Endodermal cell (in vitro differentiated cells): ENCODE data around the gene GMPS. TPM values are rescaled to one million over a fixed set of nuclear protein-coding genes. Genes with fewer than 3 reads are reported as not detected.

ENCODE experiments used
- DNase-seq: peaks from one replicate; pipeline ENCODE4 v3.0.0-alpha.2; 2017
- H3K27ac ChIP-seq: 2 replicates; pipeline ENCODE4 v1.5.1; 2013; ENCODE audit warnings: mild to moderate bottlenecking, low read depth, low read length, moderate library complexity
- H3K27me3 ChIP-seq: 2 replicates; pipeline ENCODE4 v1.6.1; 2013; ENCODE audit warnings: mild to moderate bottlenecking, low read length, moderate library complexity; ENCODE audit not compliant: insufficient read depth, control insufficient read depth, poor library complexity, severe bottlenecking
- H3K36me3 ChIP-seq: 2 replicates; pipeline ENCODE4 v1.7.0; 2013; ENCODE audit warnings: mild to moderate bottlenecking, low read length, moderate library complexity; ENCODE audit not compliant: control insufficient read depth, insufficient read depth
- H3K4me1 ChIP-seq: one replicate; pipeline ENCODE4 v1.7.0; 2013; ENCODE audit warnings: low read length; ENCODE audit not compliant: control insufficient read depth, insufficient read depth
- H3K4me3 ChIP-seq: 2 replicates; pipeline ENCODE4 v1.5.1; 2013; ENCODE audit warnings: mild to moderate bottlenecking, low read length, moderate library complexity
- H3K9ac ChIP-seq: 2 replicates; pipeline ENCODE4 v1.6.1; 2013; ENCODE audit warnings: mild to moderate bottlenecking, low read length, moderate library complexity; ENCODE audit not compliant: poor library complexity, severe bottlenecking; ENCODE audit errors: extremely low read depth
- H3K9me3 ChIP-seq: 2 replicates; pipeline ENCODE4 v1.6.1; 2013; ENCODE audit warnings: mild to moderate bottlenecking, low read length, moderate library complexity; ENCODE audit not compliant: control insufficient read depth
- H3K27ac Mint-ChIP-seq: 2 replicates; pipeline ENCODE4 v1.8.0; 2020; ENCODE audit warnings: mixed read lengths
- H3K27me3 Mint-ChIP-seq: 2 replicates; pipeline ENCODE4 v1.8.0; 2021; ENCODE audit warnings: mild to moderate bottlenecking, mixed read lengths; ENCODE audit not compliant: insufficient read depth
- H3K36me3 Mint-ChIP-seq: 2 replicates; pipeline ENCODE4 v1.8.0; 2020; ENCODE audit warnings: low read depth, mixed read lengths
- H3K4me1 Mint-ChIP-seq: 2 replicates; pipeline ENCODE4 v1.8.0; 2020; ENCODE audit warnings: mixed read lengths
- H3K4me3 Mint-ChIP-seq: 2 replicates; pipeline ENCODE4 v1.8.0; 2020; ENCODE audit warnings: mild to moderate bottlenecking, moderate library complexity, mixed read lengths
- H3K9me3 Mint-ChIP-seq: 2 replicates; pipeline ENCODE4 v1.8.0; 2020; ENCODE audit warnings: mild to moderate bottlenecking, mixed read lengths
- WGBS, 2 experiments: methylation state at CpG; one replicate each; pipeline versions ENCODE4 v1.1.5 to v1.1.7; 2013; ENCODE audit warnings: missing lambda C conversion rate in 2 of 2, mixed read lengths in 1 of 2; ENCODE audit not compliant: insufficient coverage in 1 of 2, insufficient read length in 1 of 2; 5-methylcytosine and 5-hydroxymethylcytosine counted together
- total RNA-seq, 2 donors: library from RNA; stranded (reverse); fragmentation: NEBNext Ultra II Directional in 1 of 2; extraction: Animal tissue kit (Norgen Biotek cat#: 25700) in 1 of 2; gene quantifications; 2 replicates in 1 of 2; 3 replicates in 1 of 2; pipeline ENCODE4 v1.2.1, GENCODE V29; 2021
- TF ChIP-seq, protein P1 (sequence below): fragments of 200-600 bp; sonication (generic); conservative IDR thresholded peaks from 2 replicates; pipeline ENCODE4 v1.5.0; 2021; ENCODE audit warnings: antibody characterized with exemption, mild to moderate bottlenecking

Gene GMPS
- total RNA-seq, 2 donors from 2014 or later, result 112 to 138 TPM

DNA sequence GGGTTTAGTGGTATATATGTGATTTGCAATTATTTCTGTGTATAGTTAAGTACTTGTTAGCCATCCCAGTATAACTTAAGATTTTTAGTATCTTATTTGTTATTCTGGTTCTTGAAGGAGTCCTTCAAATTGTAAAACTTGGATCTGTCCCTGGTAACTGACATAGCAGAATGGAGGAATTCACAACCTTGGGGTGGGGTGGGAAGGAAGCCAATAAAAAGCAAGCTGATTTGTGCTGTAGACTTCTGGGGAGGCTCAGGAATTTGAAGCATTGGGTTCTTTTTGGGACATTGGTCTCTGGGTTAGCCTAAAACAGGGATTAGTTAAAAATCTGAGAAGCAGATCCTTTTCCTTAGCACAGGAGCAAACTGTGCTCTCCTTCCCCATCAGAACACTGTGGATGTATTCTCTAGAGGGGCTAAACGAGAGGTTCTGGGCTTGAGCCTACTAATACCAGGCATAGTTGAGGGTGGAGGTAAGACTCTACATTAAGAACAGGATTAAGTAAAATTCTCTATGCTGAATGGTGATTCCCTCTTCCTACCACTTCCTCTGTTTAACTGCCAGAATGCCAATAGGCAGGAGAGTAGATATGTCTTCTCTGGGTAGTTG, 42.2 kb downstream of the GMPS start:
- Histone ChIP-seq H3K4me3 (no peak overlapping the region), H3K4me1 (no peaks in the 10 kb centered on the region), H3K9me3 (no peaks in the 10 kb centered on the region), H3K27ac (no peak overlapping the region), H3K27me3 (no peaks in the 10 kb centered on the region), H3K9ac (no peak overlapping the region), H3K36me3 (peaks cover 80% of the 10 kb centered on the region)
- Mint-ChIP-seq H3K36me3 (peaks cover 82% of the 10 kb centered on the region), H3K9me3 (no peaks in the 10 kb centered on the region), H3K27me3 (no peaks in the 10 kb centered on the region), H3K27ac (no peak overlapping the region), H3K4me3 (no peak overlapping the region), H3K4me1 (no peaks in the 10 kb centered on the region)
- no CpG with 5 or more reads among the region's 1 CpG for WGBS, 2 experiments
- no peak for DNase-seq
- TF ChIP-seq, protein P1, sequence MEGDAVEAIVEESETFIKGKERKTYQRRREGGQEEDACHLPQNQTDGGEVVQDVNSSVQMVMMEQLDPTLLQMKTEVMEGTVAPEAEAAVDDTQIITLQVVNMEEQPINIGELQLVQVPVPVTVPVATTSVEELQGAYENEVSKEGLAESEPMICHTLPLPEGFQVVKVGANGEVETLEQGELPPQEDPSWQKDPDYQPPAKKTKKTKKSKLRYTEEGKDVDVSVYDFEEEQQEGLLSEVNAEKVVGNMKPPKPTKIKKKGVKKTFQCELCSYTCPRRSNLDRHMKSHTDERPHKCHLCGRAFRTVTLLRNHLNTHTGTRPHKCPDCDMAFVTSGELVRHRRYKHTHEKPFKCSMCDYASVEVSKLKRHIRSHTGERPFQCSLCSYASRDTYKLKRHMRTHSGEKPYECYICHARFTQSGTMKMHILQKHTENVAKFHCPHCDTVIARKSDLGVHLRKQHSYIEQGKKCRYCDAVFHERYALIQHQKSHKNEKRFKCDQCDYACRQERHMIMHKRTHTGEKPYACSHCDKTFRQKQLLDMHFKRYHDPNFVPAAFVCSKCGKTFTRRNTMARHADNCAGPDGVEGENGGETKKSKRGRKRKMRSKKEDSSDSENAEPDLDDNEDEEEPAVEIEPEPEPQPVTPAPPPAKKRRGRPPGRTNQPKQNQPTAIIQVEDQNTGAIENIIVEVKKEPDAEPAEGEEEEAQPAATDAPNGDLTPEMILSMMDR, result no peak

- no peak overlapping the region for H3K4me3 ChIP-seq
- TF ChIP-seq, protein P1, result no peak
- H3K36me3 ChIP-seq, result peaks cover 72% of the 10 kb centered on the region
- H3K9me3 ChIP-seq, result no peaks in the 10 kb centered on the region
- Mint-ChIP-seq H3K4me1 (no peaks in the 10 kb centered on the region), H3K4me3 (no peak overlapping the region), H3K9me3 (no peaks in the 10 kb centered on the region), H3K36me3 (peaks cover 60% of the 10 kb centered on the region), H3K27me3 (no peaks in the 10 kb centered on the region), H3K27ac (no peak overlapping the region)
- no peak for DNase-seq
- no peak overlapping the region for H3K27ac ChIP-seq
- WGBS, 2 experiments, result 95% methylated on average over 1 of the region's 1 CpG; no CpG with 5 or more reads in 1 of the 2 experiments
- no peak overlapping the region for H3K9ac ChIP-seq
- H3K27me3 ChIP-seq, result no peaks in the 10 kb centered on the region
- no peaks in the 10 kb centered on the region for H3K4me1 ChIP-seq
Observed at GRCh38 chr3:155917781-155918180, 47.3 kb downstream of the GMPS start.

DNA sequence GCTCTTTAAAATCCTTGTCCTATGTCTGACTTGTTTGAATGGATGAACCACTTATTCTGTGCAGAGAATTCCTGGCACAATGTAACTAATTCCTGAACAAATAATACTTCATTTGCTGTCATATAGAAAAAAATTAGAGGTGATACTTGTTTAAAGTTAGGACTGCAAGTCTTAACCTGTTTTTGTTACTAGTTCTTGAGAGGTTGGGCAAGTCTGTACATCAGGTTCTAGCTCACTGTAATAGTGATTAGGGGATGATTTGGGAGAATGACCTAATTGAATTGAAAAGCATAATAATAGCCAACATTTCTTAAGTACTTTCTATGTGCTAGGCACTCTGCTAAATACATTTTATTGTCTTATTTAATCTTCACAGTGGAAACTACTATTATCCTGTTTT, 49.3 kb downstream of the GMPS start:
- TF ChIP-seq, protein P1, result no peak
- Mint-ChIP-seq H3K9me3 (no peaks in the 10 kb centered on the region), H3K36me3 (peaks cover 52% of the 10 kb centered on the region), H3K4me3 (no peak overlapping the region), H3K4me1 (peaks cover under 1% of the 10 kb centered on the region), H3K27ac (no peak overlapping the region), H3K27me3 (no peaks in the 10 kb centered on the region)
- Histone ChIP-seq H3K36me3 (peaks cover 62% of the 10 kb centered on the region), H3K9ac (no peak overlapping the region), H3K9me3 (no peaks in the 10 kb centered on the region), H3K4me1 (no peaks in the 10 kb centered on the region), H3K4me3 (no peak overlapping the region), H3K27ac (no peak overlapping the region), H3K27me3 (no peaks in the 10 kb centered on the region)
- no peak for DNase-seq
